ENCODE measurements around the gene ANKRD12.

DNA sequence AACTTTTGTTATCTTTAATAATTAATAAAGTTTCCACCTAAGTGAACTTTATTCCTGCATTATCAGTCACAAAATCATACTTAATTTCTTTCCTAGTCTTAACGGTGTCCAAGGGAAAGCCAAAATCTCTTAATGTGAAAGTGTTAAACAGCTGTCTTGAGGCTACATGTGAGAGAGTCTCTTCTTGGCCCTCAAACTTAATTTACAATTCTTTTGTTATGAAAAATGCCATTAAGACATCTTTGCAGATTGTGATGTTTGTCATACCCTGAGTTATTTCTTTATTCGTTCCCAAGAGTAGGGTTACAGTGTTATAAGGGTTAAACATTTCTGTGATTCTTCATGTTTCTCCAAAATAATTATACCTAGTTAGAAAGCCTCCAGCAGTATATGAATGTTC, 64.6 kb downstream of the ANKRD12 start:
- no peak for TF ChIP-seq CTCF (IDR thresholded peaks at IDR 0.05; ENCODE audit: poor library complexity, severe bottlenecking)
- no peak for TF ChIP-seq POLR2AphosphoS5 (IDR thresholded peaks at IDR 0.05)
- TF ChIP-seq TAF1 (IDR thresholded peaks at IDR 0.05; ENCODE audit: low read depth), result no peak
- TF ChIP-seq REST (IDR thresholded peaks at IDR 0.05; ENCODE audit: borderline replicate concordance), result no peak
- TF ChIP-seq RAD21 (conservative IDR thresholded peaks at IDR 0.05), result no peak
- no peak for TF ChIP-seq SMC3 (conservative IDR thresholded peaks at IDR 0.05; ENCODE audit: poor library complexity)
- TF ChIP-seq EP300 (conservative IDR thresholded peaks at IDR 0.05; ENCODE audit: poor library complexity, severe bottlenecking), result no peak
- TF ChIP-seq EZH2 (IDR thresholded peaks at IDR 0.05; ENCODE audit: borderline replicate concordance, insufficient read depth, low read length, poor library complexity, severe bottlenecking), result no peak

Data from neural cell (in vitro differentiated cells).